WTC11 (cell line): Measurements from ENCODE around the gene SRSF4.

ENCODE experiments used
- CTCF ChIP-seq: fragments of 200-600 bp; IDR thresholded peaks from 2 replicates; pipeline ENCODE4 v1.8.0; 2022; ENCODE audit warnings: antibody characterized with exemption
- FOXP1 ChIP-seq: sonication (generic); formaldehyde crosslinking; IDR thresholded peaks from 2 replicates; pipeline ENCODE4 v1.8.0; 2022; ENCODE audit warnings: missing genetic modification reagents, mild to moderate bottlenecking, moderate library complexity, borderline replicate concordance
- SMAD3 ChIP-seq: sonication (generic); formaldehyde crosslinking; IDR thresholded peaks from 2 replicates; pipeline ENCODE4 v1.8.0; 2022; ENCODE audit warnings: missing genetic modification reagents, mild to moderate bottlenecking, borderline replicate concordance
- TP53 ChIP-seq: sonication (generic); formaldehyde crosslinking; IDR thresholded peaks from 2 replicates; pipeline ENCODE4 v1.8.1; 2023; ENCODE audit warnings: mild to moderate bottlenecking, missing genetic modification reagents
- TF ChIP-seq, protein P1 (sequence below): sonication (generic); formaldehyde crosslinking; IDR thresholded peaks from 2 replicates; pipeline ENCODE4 v1.8.1; 2023; ENCODE audit warnings: mild to moderate bottlenecking, missing genetic modification reagents
- TF ChIP-seq, protein P2 (sequence below): sonication (generic); formaldehyde crosslinking; IDR thresholded peaks from 2 replicates; pipeline ENCODE4 v1.8.0; 2022; ENCODE audit warnings: mild to moderate bottlenecking, missing genetic modification reagents
- TF ChIP-seq, protein P3 (sequence below): sonication (generic); formaldehyde crosslinking; IDR thresholded peaks from 2 replicates; pipeline ENCODE4 v1.8.1; 2023; ENCODE audit warnings: mild to moderate bottlenecking, missing genetic modification reagents, moderate library complexity
- TF ChIP-seq, protein P4 (sequence below): sonication (generic); formaldehyde crosslinking; IDR thresholded peaks from 2 replicates; pipeline ENCODE4 v1.8.0; 2022; ENCODE audit warnings: mild to moderate bottlenecking, missing genetic modification reagents

- TF ChIP-seq, protein P1, sequence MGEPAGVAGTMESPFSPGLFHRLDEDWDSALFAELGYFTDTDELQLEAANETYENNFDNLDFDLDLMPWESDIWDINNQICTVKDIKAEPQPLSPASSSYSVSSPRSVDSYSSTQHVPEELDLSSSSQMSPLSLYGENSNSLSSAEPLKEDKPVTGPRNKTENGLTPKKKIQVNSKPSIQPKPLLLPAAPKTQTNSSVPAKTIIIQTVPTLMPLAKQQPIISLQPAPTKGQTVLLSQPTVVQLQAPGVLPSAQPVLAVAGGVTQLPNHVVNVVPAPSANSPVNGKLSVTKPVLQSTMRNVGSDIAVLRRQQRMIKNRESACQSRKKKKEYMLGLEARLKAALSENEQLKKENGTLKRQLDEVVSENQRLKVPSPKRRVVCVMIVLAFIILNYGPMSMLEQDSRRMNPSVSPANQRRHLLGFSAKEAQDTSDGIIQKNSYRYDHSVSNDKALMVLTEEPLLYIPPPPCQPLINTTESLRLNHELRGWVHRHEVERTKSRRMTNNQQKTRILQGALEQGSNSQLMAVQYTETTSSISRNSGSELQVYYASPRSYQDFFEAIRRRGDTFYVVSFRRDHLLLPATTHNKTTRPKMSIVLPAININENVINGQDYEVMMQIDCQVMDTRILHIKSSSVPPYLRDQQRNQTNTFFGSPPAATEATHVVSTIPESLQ (CRISPR knock-in tag) = no peak
- TF ChIP-seq SMAD3 (CRISPR knock-in tag) (no peak), CTCF (no peak), TP53 (CRISPR knock-in tag) (no peak), FOXP1 (CRISPR knock-in tag) (no peak)
- TF ChIP-seq, protein P2, sequence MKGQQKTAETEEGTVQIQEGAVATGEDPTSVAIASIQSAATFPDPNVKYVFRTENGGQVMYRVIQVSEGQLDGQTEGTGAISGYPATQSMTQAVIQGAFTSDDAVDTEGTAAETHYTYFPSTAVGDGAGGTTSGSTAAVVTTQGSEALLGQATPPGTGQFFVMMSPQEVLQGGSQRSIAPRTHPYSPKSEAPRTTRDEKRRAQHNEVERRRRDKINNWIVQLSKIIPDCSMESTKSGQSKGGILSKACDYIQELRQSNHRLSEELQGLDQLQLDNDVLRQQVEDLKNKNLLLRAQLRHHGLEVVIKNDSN (CRISPR knock-in tag) = no peak
- TF ChIP-seq, protein P3, sequence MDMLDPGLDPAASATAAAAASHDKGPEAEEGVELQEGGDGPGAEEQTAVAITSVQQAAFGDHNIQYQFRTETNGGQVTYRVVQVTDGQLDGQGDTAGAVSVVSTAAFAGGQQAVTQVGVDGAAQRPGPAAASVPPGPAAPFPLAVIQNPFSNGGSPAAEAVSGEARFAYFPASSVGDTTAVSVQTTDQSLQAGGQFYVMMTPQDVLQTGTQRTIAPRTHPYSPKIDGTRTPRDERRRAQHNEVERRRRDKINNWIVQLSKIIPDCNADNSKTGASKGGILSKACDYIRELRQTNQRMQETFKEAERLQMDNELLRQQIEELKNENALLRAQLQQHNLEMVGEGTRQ (CRISPR knock-in tag) = no peak
- TF ChIP-seq, protein P4, sequence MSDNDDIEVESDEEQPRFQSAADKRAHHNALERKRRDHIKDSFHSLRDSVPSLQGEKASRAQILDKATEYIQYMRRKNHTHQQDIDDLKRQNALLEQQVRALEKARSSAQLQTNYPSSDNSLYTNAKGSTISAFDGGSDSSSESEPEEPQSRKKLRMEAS (CRISPR knock-in tag) = no peak
Measured at GRCh38 chr1:29209173-29209572, 27.5 kb upstream of the SRSF4 start.
